Muscle of leg (tissue), 11 donors: ENCODE results near the gene PUS1. TPM values are rescaled to one million over a fixed set of nuclear protein-coding genes. Genes with fewer than 3 reads are reported as not detected.
A peak's percentile ranks its signal among the peaks of the same experiment; 100 is the strongest.
"Not testable (repeated sequence)": the region's sequence is repeated elsewhere in the genome, so short reads cannot be mapped to it uniquely, and the experiment has no call there.

Source experiments
- DNase-seq: peaks from one replicate; pipeline ENCODE4 v3.0.0; 2013
- H3K27ac ChIP-seq: one replicate; pipeline ENCODE4 v1.5.1; 2013; ENCODE audit warnings: mild to moderate bottlenecking, low read length, control low read depth
- H3K27me3 ChIP-seq: one replicate; pipeline ENCODE4 v1.6.1; 2013; ENCODE audit warnings: low read length; ENCODE audit not compliant: control insufficient read depth, insufficient read depth
- H3K36me3 ChIP-seq: one replicate; pipeline ENCODE4 v1.6.1; 2013; ENCODE audit warnings: low read length; ENCODE audit not compliant: control insufficient read depth, insufficient read depth
- H3K4me1 ChIP-seq: one replicate; pipeline ENCODE4 v1.6.1; 2013; ENCODE audit warnings: low read length; ENCODE audit not compliant: control insufficient read depth, insufficient read depth
- H3K4me3 ChIP-seq: one replicate; pipeline ENCODE4 v1.5.1; 2013; ENCODE audit warnings: low read length, control low read depth
- H3K9me3 ChIP-seq: replicated peaks from 2 replicates; pipeline ENCODE4 v1.6.1; 2013; ENCODE audit warnings: low read depth, low read length; ENCODE audit not compliant: control insufficient read depth
- WGBS: methylation state at CpG from one replicate; pipeline ENCODE4 v1.1.5; 2013; ENCODE audit warnings: missing lambda C conversion rate; ENCODE audit not compliant: insufficient coverage; 5-methylcytosine and 5-hydroxymethylcytosine counted together
- polyA plus RNA-seq, 8 donors: library from polyadenylated mRNA; unstranded; fragments of 120-200 nt; gene quantifications; one replicate each; pipeline versions ENCODE4 v1.2.1 to v1.2.3, GENCODE V29; 2013; ENCODE audit warnings: inconsistent platforms in 1 of 8, low replicate concordance in 1 of 8; ENCODE audit not compliant: insufficient read length in 8 of 8, insufficient read depth in 1 of 8
- total RNA-seq: library from RNA; stranded (reverse); fragments of 120-200 nt; gene quantifications from one replicate; pipeline ENCODE4 v1.2.4, GENCODE V29; 2013

The PUS1 gene
- total and polyA plus RNA-seq, 9 donors: 6.5 to 18.5 (median 13.1) TPM

DNA sequence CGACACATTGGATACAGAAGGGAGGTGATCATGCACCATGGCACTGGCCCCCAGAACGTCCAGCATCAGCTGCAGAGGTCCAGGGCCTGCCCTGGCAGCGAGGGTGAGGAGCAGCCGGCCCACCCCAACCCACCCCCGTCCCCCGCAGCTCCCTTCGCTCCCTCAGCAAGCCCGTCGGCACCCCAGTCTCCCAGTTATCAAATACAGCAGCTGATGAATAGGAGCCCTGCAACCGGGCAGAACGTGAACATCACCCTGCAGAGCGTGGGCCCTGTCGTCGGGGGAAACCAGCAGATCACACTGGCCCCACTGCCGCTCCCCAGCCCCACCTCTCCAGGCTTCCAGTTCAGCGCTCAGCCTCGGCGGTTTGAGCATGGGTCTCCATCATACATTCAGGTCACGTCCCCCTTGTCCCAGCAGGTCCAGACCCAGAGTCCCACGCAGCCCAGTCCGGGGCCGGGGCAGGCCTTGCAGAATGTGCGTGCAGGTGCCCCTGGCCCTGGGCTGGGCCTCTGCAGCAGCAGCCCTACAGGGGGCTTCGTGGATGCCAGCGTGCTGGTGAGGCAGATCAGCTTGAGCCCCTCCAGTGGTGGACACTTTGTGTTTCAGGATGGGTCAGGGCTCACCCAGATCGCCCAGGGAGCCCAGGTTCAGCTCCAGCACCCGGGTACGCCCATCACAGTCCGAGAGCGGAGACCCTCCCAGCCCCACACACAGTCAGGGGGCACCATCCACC lies 31.7 kb downstream of the PUS1 start:
- not testable (repeated sequence) for H3K9me3 ChIP-seq, H3K4me3 ChIP-seq, H3K27ac ChIP-seq, H3K27me3 ChIP-seq, H3K36me3 ChIP-seq, DNase-seq
- 86% methylated on average over 4 of the region's 30 CpGs for WGBS
- peaks cover 18% of the 10 kb centered on the region for H3K4me1 ChIP-seq

DNA sequence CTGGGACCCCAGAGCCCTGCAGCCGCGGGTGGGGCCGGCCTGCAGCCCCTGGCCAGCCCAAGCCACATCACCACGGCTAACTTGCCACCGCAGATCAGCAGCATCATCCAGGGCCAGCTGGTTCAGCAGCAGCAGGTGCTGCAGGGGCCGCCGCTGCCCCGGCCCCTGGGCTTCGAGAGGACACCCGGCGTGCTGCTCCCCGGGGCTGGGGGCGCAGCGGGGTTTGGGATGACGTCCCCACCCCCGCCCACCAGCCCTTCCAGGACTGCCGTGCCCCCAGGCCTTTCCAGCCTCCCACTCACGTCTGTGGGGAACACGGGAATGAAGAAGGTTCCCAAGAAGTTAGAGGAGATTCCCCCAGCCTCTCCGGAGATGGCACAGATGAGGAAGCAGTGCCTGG lies 32.3 kb downstream of the PUS1 start:
- H3K4me1 ChIP-seq: peaks cover 18% of the 10 kb centered on the region
- DNase-seq, H3K36me3 ChIP-seq, H3K4me3 ChIP-seq, H3K9me3 ChIP-seq, H3K27ac ChIP-seq, H3K27me3 ChIP-seq: not testable (repeated sequence)
- no CpG with 5 or more reads among the region's 20 CpGs for WGBS

- Histone ChIP-seq H3K27ac (no peak overlapping the region), H3K9me3 (no peaks in the 10 kb centered on the region), H3K36me3 (peaks cover 6% of the 10 kb centered on the region), H3K4me3 (no peak overlapping the region), H3K27me3 (no peaks in the 10 kb centered on the region), H3K4me1 (peaks cover 18% of the 10 kb centered on the region)
- no peak for DNase-seq
- no CpG with 5 or more reads among the region's 8 CpGs for WGBS
These were observed 33.0 kb downstream of the PUS1 start for GRCh38 chr12:131962069-131962468.

GRCh38 chr12:131963381-131963780 lies 34.3 kb downstream of the PUS1 start:
- Histone ChIP-seq H3K27me3 (no peaks in the 10 kb centered on the region), H3K27ac (no peak overlapping the region), H3K36me3 (peaks cover 6% of the 10 kb centered on the region), H3K9me3 (no peaks in the 10 kb centered on the region), H3K4me3 (no peak overlapping the region), H3K4me1 (peaks cover 14% of the 10 kb centered on the region)
- DNase-seq: no peak
- WGBS: 92% methylated on average over 3 of the region's 4 CpGs

- Histone ChIP-seq H3K4me3 (no peak overlapping the region), H3K9me3 (no peaks in the 10 kb centered on the region), H3K27me3 (no peaks in the 10 kb centered on the region), H3K36me3 (peaks cover 6% of the 10 kb centered on the region), H3K4me1 (no peaks in the 10 kb centered on the region), H3K27ac (no peak overlapping the region)
- WGBS: no CpG with 5 or more reads among the region's 2 CpGs
- DNase-seq: no peak
These were observed 36.0 kb downstream of the PUS1 start for GRCh38 chr12:131965073-131965472.

DNA sequence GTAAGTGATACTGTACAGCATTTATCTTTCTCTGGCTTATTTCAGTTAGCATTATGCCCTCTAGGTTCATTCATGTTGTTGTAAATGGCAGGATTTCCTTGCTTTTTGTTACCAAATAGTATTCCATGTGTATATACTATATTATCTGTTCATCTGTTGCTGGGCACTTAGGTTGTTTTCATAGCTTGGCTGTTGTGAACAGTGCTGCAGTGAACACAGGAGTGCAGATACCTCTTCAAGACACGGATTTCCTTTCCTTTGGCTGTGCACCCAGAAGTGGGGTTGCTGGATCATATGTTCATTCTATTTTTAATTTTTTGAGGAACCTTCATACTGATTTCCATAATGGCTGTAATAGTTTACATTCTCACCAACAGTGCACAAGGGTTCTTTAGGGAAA lies 42.1 kb downstream of the PUS1 start:
- H3K36me3 ChIP-seq: no peaks in the 10 kb centered on the region
- no peaks in the 10 kb centered on the region for H3K9me3 ChIP-seq
- WGBS: no CpG with 5 or more reads among the region's 1 CpG
- H3K4me3 ChIP-seq: no peak overlapping the region
- DNase-seq: peak; percentile 12
- H3K27me3 ChIP-seq: no peaks in the 10 kb centered on the region
- H3K4me1 ChIP-seq: no peaks in the 10 kb centered on the region
- no peak overlapping the region for H3K27ac ChIP-seq

DNA sequence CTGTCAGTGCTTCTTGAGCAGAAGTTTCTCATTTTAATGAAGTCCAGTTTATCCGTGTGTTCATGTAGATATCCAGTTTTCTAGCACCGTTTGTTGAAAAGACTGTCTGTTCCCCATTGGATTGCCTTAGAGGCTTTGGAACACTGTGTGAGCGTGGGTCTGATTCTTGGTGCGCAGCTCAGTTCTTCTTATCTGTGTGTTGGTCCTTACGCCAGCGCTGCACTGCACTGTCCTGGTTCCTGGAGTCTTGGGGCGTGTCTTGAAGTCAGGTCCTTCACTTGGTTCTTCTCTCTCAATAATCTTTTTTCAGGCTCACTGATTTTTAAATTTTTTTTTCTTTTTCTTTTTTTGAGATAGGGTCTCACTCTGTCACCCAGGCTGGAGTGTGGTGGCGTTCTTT lies 46.2 kb downstream of the PUS1 start:
- Histone ChIP-seq H3K36me3 (peaks cover 10% of the 10 kb centered on the region), H3K27ac (no peak overlapping the region), H3K27me3 (no peaks in the 10 kb centered on the region), H3K9me3 (no peaks in the 10 kb centered on the region), H3K4me3 (no peak overlapping the region), H3K4me1 (no peaks in the 10 kb centered on the region)
- 98% methylated on average over 7 of the region's 8 CpGs for WGBS
- no peak for DNase-seq

GRCh38 chr12:131979606-131980005 lies 50.5 kb downstream of the PUS1 start:
- DNase-seq: no peak
- Histone ChIP-seq H3K4me1 (no peaks in the 10 kb centered on the region), H3K9me3 (no peaks in the 10 kb centered on the region), H3K4me3 (no peak overlapping the region), H3K27ac (no peak overlapping the region), H3K27me3 (no peaks in the 10 kb centered on the region), H3K36me3 (peaks cover 48% of the 10 kb centered on the region)
- 96% methylated on average over 9 of the region's 12 CpGs for WGBS

- Histone ChIP-seq H3K27ac (no peak overlapping the region), H3K9me3 (no peaks in the 10 kb centered on the region), H3K36me3 (peaks cover 51% of the 10 kb centered on the region), H3K4me1 (no peaks in the 10 kb centered on the region), H3K4me3 (no peak overlapping the region), H3K27me3 (no peaks in the 10 kb centered on the region)
- WGBS: no CpG with 5 or more reads among the region's 3 CpGs
- DNase-seq: no peak
These were observed 51.2 kb downstream of the PUS1 start for GRCh38 chr12:131980263-131980662.

- Histone ChIP-seq H3K27me3 (no peaks in the 10 kb centered on the region), H3K4me1 (no peaks in the 10 kb centered on the region), H3K4me3 (no peak overlapping the region), H3K9me3 (no peaks in the 10 kb centered on the region), H3K27ac (no peak overlapping the region), H3K36me3 (peaks cover 60% of the 10 kb centered on the region)
- 81% methylated on average over 9 of the region's 10 CpGs for WGBS
- no peak for DNase-seq
These were observed 52.3 kb downstream of the PUS1 start for GRCh38 chr12:131981388-131981787.

GRCh38 chr12:131982041-131982440 lies 53.0 kb downstream of the PUS1 start:
- Histone ChIP-seq H3K4me3 (no peak overlapping the region), H3K36me3 (peaks cover 67% of the 10 kb centered on the region), H3K27me3 (no peaks in the 10 kb centered on the region), H3K4me1 (no peaks in the 10 kb centered on the region), H3K9me3 (no peaks in the 10 kb centered on the region), H3K27ac (no peak overlapping the region)
- no peak for DNase-seq
- 96% methylated on average over 12 of the region's 17 CpGs for WGBS
